GM21360 (cell line): ENCODE results near the gene ZNF644.
"Not testable (repeated sequence)": the region's sequence is repeated elsewhere in the genome, so short reads cannot be mapped to it uniquely, and the experiment has no call there.

Experiments used
- ATAC-seq: cut with Tn5 transposase; IDR thresholded peaks from one replicate; pipeline ENCODE4 v1.9.1; 2021; ENCODE audit warnings: mild to moderate bottlenecking, moderate library complexity; ENCODE audit not compliant: unreplicated experiment

ZNF644 gene

DNA sequence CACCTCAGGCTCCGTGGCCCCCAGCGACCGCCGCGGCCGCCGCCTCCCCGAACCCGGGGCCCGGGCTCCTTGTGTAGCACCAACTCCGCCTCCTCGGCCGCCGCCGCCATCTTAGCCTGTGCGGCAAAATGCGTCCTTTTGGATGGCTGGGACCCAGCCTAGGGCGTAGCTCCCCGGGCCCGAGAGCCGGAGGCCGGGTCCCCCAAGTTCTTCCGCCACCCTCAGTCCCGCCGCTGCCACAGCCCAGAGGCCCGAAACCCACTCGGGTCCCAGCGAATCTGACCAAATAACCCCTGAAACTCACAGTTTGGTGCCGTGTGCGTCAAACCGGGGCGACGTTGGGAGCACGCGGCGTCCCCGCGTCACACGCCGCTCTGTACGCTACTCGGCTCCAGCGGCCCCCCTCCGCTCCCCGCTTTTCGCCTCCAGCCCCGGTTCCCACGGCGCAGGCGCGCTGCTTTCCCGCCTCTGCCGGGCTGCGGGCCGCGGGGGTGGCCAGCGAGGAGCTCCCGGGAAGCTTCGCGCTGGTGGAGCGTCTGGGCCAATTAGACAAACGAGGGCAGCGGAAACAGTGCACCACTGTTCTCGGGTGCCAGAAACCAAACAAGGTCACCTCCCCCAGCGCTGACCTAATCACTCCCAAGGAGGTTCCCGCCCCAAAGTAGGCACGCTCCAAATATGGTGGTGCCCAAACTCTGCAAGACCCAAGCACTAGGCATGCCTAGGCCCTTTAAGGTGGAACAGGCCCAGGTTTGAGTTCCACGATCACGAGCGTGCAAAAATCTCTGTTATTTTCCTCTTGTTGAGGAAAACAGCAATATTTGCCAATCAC is at the start of gene ZNF644:
TSS of gene ZNF644 (minus strand) at position 350 of the 832 bp plus-strand sequence. CDS start 39,682 bp downstream, outside the sequence.
- peak; percentile 74 for ATAC-seq

DNA sequence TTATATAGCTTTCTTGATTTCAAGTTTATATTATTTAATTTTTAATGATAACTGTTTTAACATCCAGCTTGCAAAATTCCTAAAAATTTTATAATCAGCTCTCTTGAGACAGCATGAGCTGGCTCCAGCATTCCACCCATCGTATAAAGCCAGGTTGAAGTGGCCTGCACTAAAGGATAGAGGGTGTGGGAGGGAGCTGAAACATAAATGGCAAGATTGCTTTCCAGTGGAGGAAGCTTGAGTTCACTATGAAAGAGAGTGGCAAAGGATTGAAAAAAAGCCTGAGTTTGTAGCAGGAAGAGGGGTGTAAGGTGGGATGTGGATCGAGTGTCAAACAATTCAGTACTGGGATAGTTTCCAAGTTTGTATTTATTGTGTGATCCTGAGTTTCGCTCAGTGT is 48.5 kb upstream of the ZNF644 start:
- no peak for ATAC-seq

DNA sequence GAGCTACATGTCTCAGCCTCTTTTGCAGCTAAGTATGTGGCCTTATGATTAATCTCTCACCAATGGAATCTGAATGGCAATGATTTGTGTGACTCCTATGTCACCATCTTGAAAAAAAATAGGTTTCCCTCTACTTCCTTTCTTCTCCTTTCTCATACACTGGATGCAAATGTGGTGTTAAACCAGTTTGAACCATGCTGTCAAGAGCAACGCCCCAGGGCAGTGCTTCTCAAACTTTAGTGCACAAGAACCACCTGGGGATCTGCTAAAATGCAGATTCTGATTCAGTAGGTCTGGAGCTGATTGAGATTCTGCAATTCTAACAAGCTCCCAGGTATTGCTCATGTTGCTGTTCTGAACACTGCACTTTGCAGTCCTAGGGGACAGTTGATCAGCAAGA is 44.7 kb upstream of the ZNF644 start:
- ATAC-seq = no peak

DNA sequence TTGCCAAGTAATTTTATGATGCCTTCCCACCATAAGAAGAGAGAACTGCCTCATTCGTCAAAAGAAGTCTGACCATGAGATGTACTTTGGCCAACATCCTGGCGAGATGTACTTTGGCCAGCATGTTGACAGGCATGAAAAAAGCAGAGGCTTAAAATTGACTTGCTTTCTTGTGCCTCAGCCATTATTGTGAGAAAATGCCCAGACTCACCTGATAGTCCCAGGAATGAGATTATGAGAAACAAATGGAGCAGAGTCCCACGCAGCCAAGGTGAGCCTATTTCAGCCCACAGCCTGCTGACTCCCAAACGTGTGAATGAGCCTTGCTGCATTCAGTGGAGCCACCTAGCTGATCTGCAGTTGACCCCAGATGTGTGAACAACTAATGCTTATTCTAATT is 43.5 kb upstream of the ZNF644 start:
- no peak for ATAC-seq

DNA sequence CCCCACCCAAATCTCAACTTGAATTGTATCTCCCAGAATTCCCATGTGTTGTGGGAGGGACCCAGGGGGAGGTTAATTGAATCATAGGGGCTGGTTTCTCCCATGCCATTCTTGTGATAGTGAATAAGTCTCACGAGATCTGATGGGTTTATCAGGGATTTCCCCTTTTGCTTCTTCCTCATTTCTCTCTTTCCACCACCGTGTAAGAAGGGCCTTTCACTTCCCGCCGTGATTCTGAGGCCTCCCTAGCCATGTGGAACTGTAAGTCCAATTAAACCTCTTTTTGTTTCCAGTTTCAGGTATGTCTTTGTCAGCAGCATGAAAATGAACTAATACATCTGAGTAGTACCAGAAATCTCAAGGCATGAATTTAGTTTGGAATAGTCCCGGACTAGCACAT is 41.6 kb upstream of the ZNF644 start:
- ATAC-seq = not testable (repeated sequence)

DNA sequence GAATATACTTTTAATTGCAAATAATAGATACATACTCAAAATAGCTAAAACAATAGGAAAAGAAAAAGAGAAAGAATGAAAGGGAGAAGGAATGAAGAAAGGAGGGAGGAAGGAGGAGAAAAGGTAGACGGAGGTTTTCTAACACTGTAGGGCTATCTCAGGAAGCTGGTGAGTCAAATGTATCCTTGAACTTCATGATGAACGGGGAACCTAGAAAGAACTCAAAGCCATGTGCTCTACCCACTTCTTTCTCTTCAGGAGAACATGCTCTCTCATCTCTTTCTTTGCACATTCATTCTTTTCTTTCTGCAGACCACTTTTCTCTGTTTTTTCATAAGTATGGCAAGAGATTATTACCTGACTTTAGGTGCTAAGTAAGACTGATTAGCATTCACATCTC is 37.3 kb upstream of the ZNF644 start:
- ATAC-seq = no peak

- ATAC-seq = peak; percentile 66
These were observed 35.9 kb upstream of the ZNF644 start for GRCh38 chr1:91057784-91058183.

GRCh38 chr1:91054780-91055481 is 33.1 kb upstream of the ZNF644 start:
- ATAC-seq = peak; percentile 72

GRCh38 chr1:91053630-91054029 is 31.8 kb upstream of the ZNF644 start:
- no peak for ATAC-seq

DNA sequence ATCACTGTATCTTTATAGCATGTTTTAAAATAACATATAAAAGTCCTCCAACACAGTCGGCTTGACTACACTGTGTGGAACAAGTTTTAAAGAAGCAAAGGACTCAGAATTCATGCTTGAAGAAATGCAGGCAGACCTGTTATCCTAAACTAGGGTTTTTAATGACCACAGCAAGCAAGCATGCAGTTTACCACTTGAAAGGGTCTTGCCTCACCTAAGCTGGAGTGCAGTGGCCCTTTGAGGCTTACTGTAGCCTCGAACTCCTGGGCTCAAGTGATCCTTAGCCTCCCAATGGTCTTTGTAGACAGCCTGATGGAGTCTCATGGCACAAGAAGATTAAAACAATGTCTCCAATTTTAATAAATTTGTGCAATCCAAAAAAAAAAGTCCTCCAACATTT is 27.7 kb upstream of the ZNF644 start:
- not testable (repeated sequence) for ATAC-seq

DNA sequence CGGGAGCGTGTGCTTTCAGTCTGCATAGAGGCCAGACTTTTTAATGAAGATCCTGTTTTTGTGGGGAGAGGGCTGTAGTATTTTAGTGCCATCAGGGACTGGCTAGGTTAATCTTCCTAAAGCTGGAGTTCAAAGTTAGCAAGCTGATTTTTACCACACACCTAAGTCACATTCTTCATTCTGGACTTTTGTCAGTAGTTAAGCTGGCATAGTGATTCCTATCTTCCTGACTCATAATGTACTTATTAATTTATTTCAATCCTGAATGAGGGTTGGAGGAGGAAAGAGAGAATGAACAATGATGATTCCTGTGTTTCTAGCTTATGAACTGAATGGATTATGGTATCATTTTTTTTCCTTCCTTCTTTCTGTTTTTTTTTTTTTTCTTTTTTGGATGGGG is 24.9 kb upstream of the ZNF644 start:
- ATAC-seq = no peak

- ATAC-seq = no peak
These were observed 23.4 kb upstream of the ZNF644 start for GRCh38 chr1:91045284-91045683.

GRCh38 chr1:91044776-91045175 is 22.9 kb upstream of the ZNF644 start:
- ATAC-seq = not testable (repeated sequence)

- ATAC-seq = not testable (repeated sequence)
These were observed 20.5 kb upstream of the ZNF644 start for GRCh38 chr1:91042372-91042771.

DNA sequence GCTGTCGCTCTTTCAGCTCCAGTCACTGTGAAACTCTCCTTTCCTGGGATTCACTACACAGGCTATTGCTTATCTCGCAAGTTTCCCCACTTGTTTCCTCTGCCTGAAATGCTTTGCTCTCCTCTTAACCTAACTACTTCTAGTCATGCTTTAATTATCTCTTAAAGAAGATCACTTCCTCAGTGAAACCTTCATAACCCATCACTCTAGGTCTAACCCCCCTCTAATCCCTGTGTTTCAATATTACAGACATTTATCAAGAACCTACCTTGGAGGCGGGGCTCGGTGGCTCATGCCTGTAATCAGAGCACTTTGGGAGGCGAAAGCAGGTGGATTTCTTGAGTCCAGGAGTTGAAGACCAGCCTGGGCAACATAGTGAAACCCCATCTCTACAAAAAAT is 16.7 kb upstream of the ZNF644 start:
- ATAC-seq = no peak

GRCh38 chr1:91036894-91037829 is 15.3 kb upstream of the ZNF644 start:
- no peak for ATAC-seq

DNA sequence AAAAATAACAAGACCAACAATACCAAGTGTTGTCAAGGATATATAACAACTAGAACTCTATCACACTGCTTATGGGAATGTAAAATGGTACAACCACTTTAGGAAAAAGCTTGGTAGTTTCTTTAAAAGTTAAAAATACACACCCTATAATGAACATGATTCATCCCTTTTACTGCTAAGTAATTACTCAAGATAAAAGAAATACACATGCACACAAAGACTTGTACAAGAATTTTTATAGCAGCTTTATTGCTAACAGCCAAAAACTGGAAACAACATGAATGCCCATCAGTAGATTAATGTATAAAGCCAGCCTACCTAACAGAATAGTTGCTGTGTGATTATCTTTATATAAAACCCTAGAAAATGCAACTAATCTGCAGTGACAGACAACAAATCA is 10.5 kb upstream of the ZNF644 start:
- ATAC-seq = no peak

DNA sequence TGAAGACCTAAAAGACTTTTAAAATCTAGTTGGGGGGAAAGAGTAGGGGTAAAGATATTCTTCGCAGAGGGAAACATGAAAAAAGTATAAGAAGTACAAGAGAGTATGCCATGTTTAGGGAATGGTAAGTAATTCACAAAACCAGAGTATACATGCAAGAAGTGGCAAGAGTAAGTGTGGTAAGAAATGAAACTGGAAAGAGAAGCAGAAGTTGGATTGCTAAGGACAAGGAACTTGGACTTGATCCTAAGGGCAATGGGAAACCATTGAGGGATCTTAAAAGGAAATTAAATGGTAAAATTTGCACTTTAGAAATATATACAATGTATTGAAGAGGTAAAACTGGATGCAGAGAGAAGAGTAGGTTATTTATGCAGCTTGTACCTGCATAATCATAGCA is 9.2 kb upstream of the ZNF644 start:
- ATAC-seq = no peak

DNA sequence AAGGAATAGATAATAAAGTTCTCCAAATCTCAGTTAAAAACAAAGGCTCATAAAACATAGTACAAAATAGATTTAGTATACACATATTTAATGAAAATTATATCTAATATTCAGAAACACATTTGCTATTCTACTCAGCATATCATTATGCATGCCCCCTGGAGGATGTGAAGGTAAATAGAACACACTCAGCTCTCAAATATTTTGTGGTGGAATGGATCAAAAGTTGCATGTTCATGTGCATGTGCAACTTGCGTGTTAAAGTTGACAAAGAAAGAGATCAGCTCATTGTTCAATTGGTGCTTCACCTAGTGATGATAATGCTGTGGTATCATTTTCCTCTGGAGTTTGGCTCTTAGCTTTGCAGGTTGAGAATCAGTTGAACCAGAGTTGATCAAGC is 4.9 kb upstream of the ZNF644 start:
- no peak for ATAC-seq

- ATAC-seq = no peak
These were observed 4.5 kb upstream of the ZNF644 start for GRCh38 chr1:91026320-91026719.

- ATAC-seq = no peak
These were observed 2.8 kb upstream of the ZNF644 start for GRCh38 chr1:91024481-91025119.
